ENCODE measurements around the gene CST7. TPM values are rescaled to one million over a fixed set of nuclear protein-coding genes. Genes with fewer than 3 reads are reported as not detected.

Gene CST7
- total RNA-seq, 1 donor from 2014 or later = not detected

GRCh38 chr20:24964506-24964840 is 15.4 kb downstream of the CST7 start:
- DNase-seq (ENCODE audit: low read depth in 2 of 2) = no peak

- no peak for DNase-seq (ENCODE audit: low read depth in 2 of 2)
Observed at GRCh38 chr20:24965065-24965919, 16.2 kb downstream of the CST7 start.

GRCh38 chr20:24966317-24967012 is 17.4 kb downstream of the CST7 start:
- DNase-seq (ENCODE audit: low read depth in 2 of 2) = no peak

DNA sequence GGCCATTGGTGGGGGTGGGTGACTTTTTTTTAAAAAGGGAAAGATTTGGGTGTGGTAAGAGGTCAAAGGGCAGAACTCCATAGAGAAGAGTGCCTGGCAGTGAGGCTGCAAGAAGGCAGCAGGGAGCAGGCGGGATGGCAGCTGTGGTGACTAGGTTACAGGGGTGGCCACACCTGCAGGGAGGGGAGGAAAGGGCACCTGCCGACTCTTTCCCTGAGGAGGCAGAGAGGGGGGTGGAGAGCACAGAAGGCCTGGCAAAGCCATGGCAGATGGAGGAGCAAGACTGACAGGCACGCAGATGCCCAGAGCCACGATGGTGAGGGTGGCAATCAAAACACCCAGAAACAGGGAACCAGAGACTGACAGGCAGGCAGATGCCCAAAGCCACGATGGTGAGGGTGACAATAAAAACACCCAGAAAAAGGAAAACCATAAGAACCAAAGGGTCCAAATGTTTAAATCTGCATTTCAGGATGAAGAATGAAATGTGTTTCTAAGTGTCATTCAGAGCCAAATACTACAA is 19.3 kb downstream of the CST7 start:
- DNase-seq (ENCODE audit: low read depth in 2 of 2) = no peak

- DNase-seq (ENCODE audit: low read depth in 2 of 2) = no peak
Observed at GRCh38 chr20:24969186-24970029, 20.3 kb downstream of the CST7 start.

DNA sequence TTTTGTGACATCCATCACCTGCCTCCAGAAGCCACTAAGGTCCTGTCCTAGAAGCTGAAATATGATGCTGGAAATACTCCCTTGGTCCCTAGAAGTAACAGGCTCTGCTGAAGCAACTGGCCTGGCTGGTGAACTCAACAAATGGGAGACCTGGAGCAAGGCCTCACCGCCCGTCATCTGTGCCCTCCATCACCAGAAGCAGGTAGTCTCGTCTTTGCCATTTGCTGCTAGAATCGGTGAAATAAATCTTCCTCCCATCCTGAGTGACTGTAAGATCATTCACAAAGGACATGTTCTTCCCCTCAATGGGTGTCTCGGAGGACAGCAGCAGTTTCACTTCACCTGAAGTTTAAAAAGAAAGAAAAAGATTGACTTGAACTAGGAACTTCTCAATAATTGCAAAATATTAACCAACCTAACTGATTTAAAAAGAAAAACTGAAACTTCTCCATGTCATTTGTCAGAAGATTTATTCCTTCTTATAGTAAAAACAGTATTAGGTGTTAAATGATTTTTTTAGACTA is 21.0 kb downstream of the CST7 start:
- no peak for DNase-seq (ENCODE audit: low read depth in 2 of 2)

- no peak for DNase-seq (ENCODE audit: low read depth in 2 of 2)
Observed at GRCh38 chr20:24970754-24971153, 21.7 kb downstream of the CST7 start.

DNA sequence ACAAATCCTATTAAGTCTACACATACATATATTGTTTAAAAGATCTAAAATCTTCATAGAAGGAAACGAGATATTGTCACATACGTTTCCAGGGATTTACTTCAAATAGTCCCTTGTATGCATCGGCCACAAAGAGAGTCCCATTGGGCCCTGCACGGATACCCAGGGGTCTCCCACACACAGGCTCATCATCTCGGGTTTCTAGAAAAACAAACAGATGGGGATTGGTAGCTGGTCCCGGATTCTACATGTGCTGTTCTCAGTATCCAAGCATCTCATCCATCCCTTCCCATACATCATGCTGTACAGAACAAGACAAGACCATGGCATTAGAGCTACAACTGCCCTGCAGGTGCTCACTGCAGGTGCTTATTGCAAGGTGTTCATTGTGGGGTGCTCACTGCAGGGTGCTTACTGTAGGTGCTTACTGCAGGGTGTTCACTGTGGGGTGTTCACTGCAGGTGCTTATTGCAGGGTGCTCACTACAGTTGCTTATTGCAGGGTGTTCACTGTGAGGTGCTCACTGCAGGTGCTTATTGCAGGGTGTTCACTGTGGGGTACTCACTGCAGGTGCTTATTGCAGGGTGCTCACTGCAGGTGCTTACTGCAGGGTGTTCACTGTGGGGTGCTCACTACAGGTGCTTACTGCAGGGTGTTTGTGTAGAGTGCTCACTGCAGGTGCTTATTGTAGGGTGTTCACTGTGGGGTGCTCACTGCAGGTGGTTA is 22.5 kb downstream of the CST7 start:
- no peak for DNase-seq (ENCODE audit: low read depth in 2 of 2)

DNA sequence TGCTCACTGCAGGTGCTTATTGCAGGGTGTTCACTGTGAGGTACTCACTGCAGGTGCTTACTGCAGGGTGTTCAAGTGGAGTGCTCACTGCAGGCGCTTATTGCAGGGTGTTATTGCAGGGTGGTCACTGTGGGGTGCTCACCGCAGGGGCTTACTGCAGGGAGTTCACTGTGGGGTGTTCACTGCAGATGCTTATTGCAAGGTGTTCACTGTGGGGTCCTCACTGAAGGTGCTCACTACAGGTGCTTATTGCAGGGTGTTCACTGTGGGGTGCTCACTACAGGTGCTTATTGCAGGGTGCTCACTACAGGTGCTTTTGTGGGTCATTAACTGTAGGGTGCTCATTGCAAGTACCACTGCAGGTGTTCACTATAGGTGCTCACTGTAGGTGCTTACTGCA is 23.3 kb downstream of the CST7 start:
- no peak for DNase-seq (ENCODE audit: low read depth in 2 of 2)

- no peak for DNase-seq (ENCODE audit: low read depth in 2 of 2)
Observed at GRCh38 chr20:24977336-24977735, 28.3 kb downstream of the CST7 start.

DNA sequence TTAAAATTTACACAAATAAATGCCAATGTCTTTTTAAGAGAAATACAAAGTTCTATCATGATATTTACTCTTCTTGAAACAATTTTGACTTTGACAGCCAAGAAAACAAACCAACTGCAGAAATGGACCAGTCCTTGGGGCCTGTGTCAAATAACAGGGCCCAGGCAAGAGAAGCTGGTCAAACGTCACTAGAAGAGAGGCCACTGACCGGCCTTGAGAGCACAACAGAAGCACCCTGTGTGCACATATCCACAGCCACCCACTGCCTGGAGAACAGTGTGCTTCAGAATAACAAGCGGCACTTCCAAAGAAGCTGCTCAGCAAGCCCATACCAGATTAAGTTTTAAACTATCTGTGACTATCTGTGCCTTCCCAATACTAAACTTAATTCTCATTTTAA is 28.7 kb downstream of the CST7 start:
- no peak for DNase-seq (ENCODE audit: low read depth in 2 of 2)

GRCh38 chr20:24978513-24978912 is 29.4 kb downstream of the CST7 start:
- DNase-seq (ENCODE audit: low read depth in 2 of 2) = no peak

DNA sequence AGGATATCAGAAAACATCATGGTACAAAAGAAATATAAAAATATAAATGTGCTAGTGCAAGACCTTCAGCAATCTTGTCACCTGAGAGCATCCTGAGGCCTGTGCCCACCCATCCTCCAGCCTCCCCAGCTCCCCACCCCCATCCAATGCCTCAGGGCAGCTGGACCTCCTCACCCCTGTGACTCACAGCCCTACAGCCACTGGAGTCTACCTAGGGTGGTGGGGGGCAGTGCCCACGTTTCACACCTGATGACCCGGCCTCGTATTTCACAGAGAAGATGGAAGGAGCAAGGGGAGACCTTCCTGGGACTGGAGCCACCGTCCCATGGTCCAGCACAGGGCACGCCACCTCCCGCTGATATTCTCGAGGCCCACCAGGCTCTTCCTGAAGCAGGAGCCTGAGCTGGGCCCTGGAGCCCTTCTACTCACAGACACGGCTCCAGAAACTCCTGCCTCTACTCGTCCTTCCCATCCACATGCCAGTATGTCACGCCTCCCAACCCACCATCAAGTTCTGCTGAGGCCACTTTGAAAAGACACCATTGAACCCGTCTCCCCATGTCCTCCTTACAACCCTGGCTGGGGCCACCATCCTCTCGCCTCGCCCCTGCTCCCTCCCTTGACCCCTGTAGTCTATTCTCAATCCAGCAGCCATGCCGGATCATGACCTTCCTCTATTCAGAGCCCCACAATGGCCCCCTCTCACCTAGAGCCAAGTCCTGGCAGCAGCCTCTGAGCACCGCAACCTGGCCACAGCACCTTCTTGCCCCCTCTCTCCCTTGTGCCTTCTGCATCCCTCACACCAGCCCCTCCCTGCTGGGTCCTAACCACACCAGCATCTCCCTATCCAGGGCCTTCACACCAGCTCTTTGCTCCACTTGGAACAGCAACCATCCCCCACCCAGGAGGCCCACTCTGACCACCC is 30.2 kb downstream of the CST7 start:
- no peak for DNase-seq (ENCODE audit: low read depth in 2 of 2)

GRCh38 chr20:24980291-24981053 is 31.4 kb downstream of the CST7 start:
- DNase-seq (ENCODE audit: low read depth in 2 of 2) = no peak

DNA sequence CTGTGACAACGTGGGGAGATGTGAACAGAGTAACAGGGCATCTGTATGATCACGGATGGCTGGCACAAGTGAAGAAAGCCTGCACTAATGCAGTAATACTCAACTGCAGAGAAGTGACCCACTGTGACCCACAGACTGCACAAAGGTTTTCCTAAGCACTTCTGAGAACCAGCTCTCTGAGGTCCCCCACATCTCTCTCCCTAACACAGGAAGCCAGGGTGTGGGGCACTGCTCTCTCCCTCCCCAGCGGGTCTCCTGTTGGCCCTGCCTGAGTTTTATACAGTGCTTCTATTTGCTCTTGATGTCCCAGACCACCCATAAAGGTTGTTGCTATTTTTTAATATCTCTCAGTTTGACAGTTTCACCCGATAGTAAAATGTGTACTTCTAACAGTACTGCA is 32.2 kb downstream of the CST7 start:
- no peak for DNase-seq (ENCODE audit: low read depth in 2 of 2)

DNA sequence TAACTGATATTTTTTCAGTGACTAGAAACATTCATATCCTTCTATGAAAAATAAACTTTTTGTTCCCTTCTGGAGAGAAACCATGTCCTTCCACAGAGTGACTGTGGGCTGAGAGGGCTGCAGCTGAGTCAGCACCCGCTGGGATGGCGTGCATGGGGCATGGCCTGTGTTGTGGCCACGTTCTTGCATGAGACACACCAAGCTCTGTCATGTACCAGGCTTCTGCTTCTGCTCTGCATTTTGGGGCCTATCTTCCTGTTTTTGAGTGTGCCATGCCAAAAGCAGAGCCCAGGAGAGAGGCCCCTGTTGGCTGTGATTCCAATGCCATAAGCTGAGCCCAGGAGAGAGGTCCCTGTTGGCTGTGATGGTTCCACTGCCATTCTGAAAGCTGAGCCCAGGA is 32.7 kb downstream of the CST7 start:
- DNase-seq (ENCODE audit: low read depth in 2 of 2) = no peak

DNA sequence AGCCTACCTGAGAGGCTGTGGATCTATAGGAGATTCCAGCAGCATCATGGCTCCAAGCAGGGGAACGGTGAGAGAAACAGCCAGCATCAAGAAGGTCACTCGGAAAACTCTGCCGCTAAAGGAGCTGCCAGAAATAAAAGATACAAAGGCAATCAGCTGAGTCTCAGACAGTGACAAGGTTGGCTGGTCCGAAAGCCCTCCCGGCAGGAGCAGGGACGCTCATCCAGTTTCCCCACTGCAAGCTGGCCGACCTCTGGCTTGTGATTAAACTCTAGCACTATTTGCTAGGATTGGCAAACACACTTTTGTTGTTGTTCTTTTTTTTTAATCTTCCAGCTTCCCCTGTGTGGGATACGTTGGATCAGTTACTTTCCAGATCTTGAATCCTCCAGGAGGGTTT is 34.8 kb downstream of the CST7 start:
- no peak for DNase-seq (ENCODE audit: low read depth in 2 of 2)

DNA sequence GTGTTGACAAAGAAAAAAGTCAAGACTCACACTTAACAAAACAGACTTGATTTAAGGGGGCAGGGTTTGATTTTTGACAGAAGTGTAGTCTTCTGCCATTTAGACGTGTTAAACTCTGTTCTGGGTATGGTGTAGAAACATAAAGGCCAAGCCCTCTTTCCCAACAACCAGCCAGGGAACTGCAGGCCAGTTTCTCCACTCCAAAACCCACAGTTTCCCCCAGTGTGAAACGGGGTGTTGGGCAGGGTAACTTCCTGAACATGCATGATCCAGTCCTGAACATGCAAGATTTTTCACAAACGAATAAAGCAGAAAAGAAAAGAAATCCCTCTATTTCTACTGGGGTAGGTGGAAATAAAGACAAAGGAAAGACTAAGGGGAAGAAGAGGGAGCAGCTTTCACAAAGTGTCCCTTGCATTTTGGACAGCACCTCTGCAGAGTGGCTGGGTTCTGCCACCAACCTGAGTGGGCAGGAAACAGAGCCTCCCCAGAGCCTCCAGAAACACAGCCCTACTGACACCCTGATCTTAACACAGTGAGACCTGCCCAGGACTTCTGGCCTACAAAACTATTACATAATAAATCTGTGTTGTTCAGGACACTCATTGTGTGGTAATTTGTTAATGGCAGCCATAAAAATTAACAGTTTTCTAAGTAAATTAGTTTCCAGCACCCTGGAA is 36.0 kb downstream of the CST7 start:
- DNase-seq (ENCODE audit: low read depth in 2 of 2) = no peak

DNA sequence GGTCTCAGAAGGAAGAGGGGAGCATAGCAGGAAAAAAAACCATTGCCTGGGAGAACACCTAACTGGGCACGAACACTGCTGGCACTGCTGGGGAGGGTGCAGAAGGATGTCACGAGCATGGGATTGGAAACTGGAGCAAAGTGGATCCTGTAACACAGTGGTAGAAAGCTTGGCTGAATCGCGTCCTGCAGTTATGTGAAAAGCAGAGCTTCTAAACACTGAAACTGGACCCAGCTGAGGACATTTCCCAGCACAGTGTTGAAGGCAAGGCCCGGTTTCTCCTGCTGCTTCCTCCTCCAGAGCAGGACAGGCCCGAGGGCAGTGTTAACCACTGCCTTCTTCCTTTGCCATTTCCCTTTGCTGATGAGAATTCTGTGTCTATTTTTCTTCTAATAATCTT is 36.7 kb downstream of the CST7 start:
- no peak for DNase-seq (ENCODE audit: low read depth in 2 of 2)
